ENCODE measurements around the gene MMP21.

DNA sequence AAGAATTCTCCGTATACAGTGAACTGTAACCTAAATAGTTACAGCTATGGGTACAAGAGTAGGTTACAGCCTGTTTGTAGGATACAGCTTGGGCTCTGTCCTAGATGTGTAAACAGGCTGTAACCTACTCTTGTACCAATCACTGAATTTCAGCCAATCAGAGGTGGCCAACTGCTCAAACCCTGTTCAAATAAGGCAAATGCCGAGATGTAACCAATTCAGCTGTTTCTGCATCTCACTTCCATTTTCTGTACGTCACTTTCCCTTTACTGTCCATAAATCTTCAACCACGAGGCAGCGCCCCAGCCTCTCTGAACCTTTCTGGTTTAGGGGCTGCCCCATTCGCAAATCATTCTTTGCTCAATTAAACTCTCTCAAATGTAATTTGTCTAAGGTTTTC is 8.3 kb upstream of the MMP21 start:
- no peak for TF ChIP-seq LEF1 (IDR thresholded peaks at IDR 0.05; ENCODE audit: borderline replicate concordance)
- no peak for TF ChIP-seq SUZ12 (IDR thresholded peaks at IDR 0.05)
- TF ChIP-seq CTBP1 (IDR thresholded peaks at IDR 0.05; ENCODE audit: borderline replicate concordance), result no peak
- TF ChIP-seq FOXA1 (IDR thresholded peaks at IDR 0.05), result no peak
